Loucy (cell line): ENCODE data around the gene WASF3.

Source experiments
- EZH2phosphoT487 ChIP-seq: fragments of 200-600 bp; IDR thresholded peaks from 2 replicates; pipeline ENCODE4 v1.6.1; 2018; ENCODE audit warnings: antibody characterized with exemption, mild to moderate bottlenecking, moderate library complexity, borderline replicate concordance
- TF ChIP-seq, protein P1 (sequence below): fragments of 200-600 bp; sonication (generic); conservative IDR thresholded peaks from 2 replicates; pipeline ENCODE4 v1.5.1; 2014; ENCODE audit warnings: mild to moderate bottlenecking, antibody characterized with exemption, low read length

GRCh38 chr13:26525528-26525927 is 32.0 kb upstream of the WASF3 start:
- TF ChIP-seq, protein P1, sequence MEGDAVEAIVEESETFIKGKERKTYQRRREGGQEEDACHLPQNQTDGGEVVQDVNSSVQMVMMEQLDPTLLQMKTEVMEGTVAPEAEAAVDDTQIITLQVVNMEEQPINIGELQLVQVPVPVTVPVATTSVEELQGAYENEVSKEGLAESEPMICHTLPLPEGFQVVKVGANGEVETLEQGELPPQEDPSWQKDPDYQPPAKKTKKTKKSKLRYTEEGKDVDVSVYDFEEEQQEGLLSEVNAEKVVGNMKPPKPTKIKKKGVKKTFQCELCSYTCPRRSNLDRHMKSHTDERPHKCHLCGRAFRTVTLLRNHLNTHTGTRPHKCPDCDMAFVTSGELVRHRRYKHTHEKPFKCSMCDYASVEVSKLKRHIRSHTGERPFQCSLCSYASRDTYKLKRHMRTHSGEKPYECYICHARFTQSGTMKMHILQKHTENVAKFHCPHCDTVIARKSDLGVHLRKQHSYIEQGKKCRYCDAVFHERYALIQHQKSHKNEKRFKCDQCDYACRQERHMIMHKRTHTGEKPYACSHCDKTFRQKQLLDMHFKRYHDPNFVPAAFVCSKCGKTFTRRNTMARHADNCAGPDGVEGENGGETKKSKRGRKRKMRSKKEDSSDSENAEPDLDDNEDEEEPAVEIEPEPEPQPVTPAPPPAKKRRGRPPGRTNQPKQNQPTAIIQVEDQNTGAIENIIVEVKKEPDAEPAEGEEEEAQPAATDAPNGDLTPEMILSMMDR = no peak
- TF ChIP-seq EZH2phosphoT487 = no peak
